GM23248 (cell line): Measurements from ENCODE around the gene TM4SF1.

Experiments
- EZH2 ChIP-seq: fragments of 200-600 bp; sonication (generic); IDR thresholded peaks from 2 replicates; pipeline ENCODE4 v1.6.1; 2018; ENCODE audit warnings: antibody characterized with exemption, mild to moderate bottlenecking; ENCODE audit not compliant: insufficient read depth, poor library complexity, severe bottlenecking
- EZH2phosphoT487 ChIP-seq: fragments of 200-600 bp; sonication (generic); IDR thresholded peaks from 2 replicates; pipeline ENCODE4 v1.6.1; 2018; ENCODE audit warnings: antibody characterized with exemption, moderate library complexity, mild to moderate bottlenecking, low read depth; ENCODE audit not compliant: insufficient read depth

DNA sequence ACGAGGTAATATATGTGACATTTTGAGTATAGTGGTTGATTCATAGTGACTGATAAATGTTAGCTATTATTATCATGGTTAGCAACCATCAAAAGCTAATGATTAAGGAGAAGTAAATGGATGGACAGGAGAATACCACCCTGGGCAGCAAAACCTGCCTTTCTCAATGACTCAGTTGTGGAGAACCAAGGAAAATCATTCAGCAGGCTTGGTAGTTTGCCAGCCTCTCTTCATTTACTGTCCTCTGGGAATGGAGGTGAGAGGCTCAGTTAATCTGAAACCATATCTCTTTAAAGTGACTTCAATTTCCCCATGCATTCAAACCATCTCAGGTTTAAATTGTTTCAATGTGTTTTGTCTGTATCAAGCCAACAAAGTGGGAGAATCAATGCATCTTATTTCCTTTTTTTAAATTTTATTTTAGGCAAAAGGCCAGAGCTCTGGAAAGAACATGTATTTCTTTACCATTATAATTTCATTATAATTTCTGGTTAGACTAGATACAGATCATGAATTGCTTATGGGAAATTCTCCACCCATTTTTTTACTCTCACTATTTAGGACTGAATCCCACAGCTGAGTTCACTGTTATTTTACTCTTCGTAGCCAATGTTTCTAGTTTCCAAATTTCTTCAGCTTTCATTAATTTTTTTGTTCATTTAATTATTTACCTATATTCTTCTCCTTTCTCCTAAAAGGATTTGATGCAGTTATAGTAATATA lies 46.7 kb downstream of the TM4SF1 start:
- TF ChIP-seq EZH2phosphoT487 (no peak), EZH2 (no peak)
